Panc1 (cell line): Measurements from ENCODE around the gene MYPN. TPM values are rescaled to one million over a fixed set of nuclear protein-coding genes. Genes with fewer than 3 reads are reported as not detected.

Source experiments
- ATAC-seq: fragments of 200-7000 bp; cut with Tn5 transposase; 2 replicates; pipeline ENCODE4 v1.9.1; 2020; ENCODE audit warnings: mild to moderate bottlenecking, moderate library complexity
- BruUV-seq: library from RNA; stranded (reverse); fragments of 400-500 nt; replicated peaks from 2 replicates; lab custom pipeline; 2021; lab: Mats Ljungman, UMichigan
- CTCF ChIA-PET: fragments of 300-600 bp; sonication (Branson Sonifier 250); formaldehyde crosslinking; loops from one replicate; lab custom pipeline; 2022; ENCODE audit warnings: antibody characterized with exemption; lab: Charles Lee
- POLR2A ChIA-PET: fragments of 300-600 bp; sonication (Branson Sonifier 250); formaldehyde crosslinking; loops from one replicate; lab custom pipeline; 2022; ENCODE audit warnings: antibody characterized with exemption; lab: Charles Lee
- DNase-seq: peaks from one replicate; pipeline ENCODE4 v3.0.0-alpha.2; 2010; ENCODE audit warnings: low read depth, low spot score
- H3K27ac ChIP-seq: 2 replicates; pipeline ENCODE4 v1.5.1; 2011; ENCODE audit warnings: mild to moderate bottlenecking, low read length, inconsistent platforms
- H3K27me3 ChIP-seq: fragments of 200-500 bp; sonication (Bioruptor generic); 2 replicates; pipeline ENCODE4 v1.6.0; 2014; ENCODE audit warnings: low read length, inconsistent platforms; ENCODE audit not compliant: control insufficient read depth, insufficient read depth
- H3K36me3 ChIP-seq: fragments of 200-500 bp; sonication (Bioruptor generic); 2 replicates; pipeline ENCODE4 v1.5.1; 2014; ENCODE audit warnings: inconsistent platforms, mild to moderate bottlenecking, low read length, moderate library complexity; ENCODE audit not compliant: control insufficient read depth, insufficient read depth
- H3K4me1 ChIP-seq: 2 replicates; pipeline ENCODE4 v1.5.1; 2011; ENCODE audit warnings: inconsistent platforms, mild to moderate bottlenecking, low read length, moderate library complexity; ENCODE audit not compliant: control insufficient read depth, insufficient read depth
- H3K4me3 ChIP-seq, 2 experiments: 2 replicates each; pipeline ENCODE4 v1.5.1; 2011 to 2012; ENCODE audit warnings: low read depth in 2 of 2, low read length in 2 of 2, mild to moderate bottlenecking in 2 of 2, inconsistent platforms in 1 of 2, moderate library complexity in 1 of 2
- H3K9me3 ChIP-seq: fragments of 200-500 bp; sonication (Bioruptor generic); 2 replicates; pipeline ENCODE4 v1.5.1; 2014; ENCODE audit warnings: low read depth, mild to moderate bottlenecking, inconsistent platforms, low read length, moderate library complexity; ENCODE audit not compliant: control insufficient read depth, insufficient read depth
- POLR2AphosphoS5 ChIP-seq: IDR thresholded peaks from 2 replicates; pipeline ENCODE4 v1.6.1; 2012; ENCODE audit warnings: mild to moderate bottlenecking, low read depth, low read length, moderate library complexity
- SIN3A ChIP-seq: IDR thresholded peaks from 2 replicates; pipeline ENCODE4 v1.6.1; 2012; ENCODE audit warnings: low read depth, mild to moderate bottlenecking, low read length, moderate library complexity, borderline replicate concordance; ENCODE audit not compliant: insufficient read depth
- TCF7L2 ChIP-seq: IDR thresholded peaks from 2 replicates; pipeline ENCODE4 v1.6.1; 2011; ENCODE audit warnings: mild to moderate bottlenecking, low read depth, low read length, inconsistent platforms
- in situ Hi-C: cut with HindIII; loops from 2 replicates; pipeline ENCODE4 v1.10.0; 2016; ENCODE audit warnings: low sequenced_read_pairs, low pct_unique_long_range_greater_than_20kb
- intact Hi-C: fragments of 100-400 bp; cut with micrococcal nuclease; formaldehyde crosslinking; loops from one replicate; pipeline ENCODE4 v1.10.0; 2022; ENCODE audit not compliant: unreplicated experiment
- total RNA-seq: library from RNA; stranded (reverse); gene quantifications from one replicate; pipeline ENCODE4 v1.2.1, GENCODE V29; 2021; ENCODE audit not compliant: unreplicated experiment
- TF ChIP-seq, protein P1 (sequence below), 2 experiments: IDR thresholded peaks; 2 replicates each; pipeline ENCODE4 v1.6.1; 2011 to 2012; ENCODE audit warnings: low read depth in 2 of 2, control low read depth in 1 of 2, low read length in 1 of 2, mild to moderate bottlenecking in 1 of 2, moderate library complexity in 1 of 2; ENCODE audit not compliant: insufficient read depth in 1 of 2
- TF ChIP-seq, protein P2 (sequence below): fragments of 450-650 bp; IDR thresholded peaks from 2 replicates; pipeline ENCODE4 v1.5.1; 2017; ENCODE audit warnings: mild to moderate bottlenecking

The MYPN gene
- total RNA-seq, 1 experiment from 2014 or later = 39.1 TPM

DNA sequence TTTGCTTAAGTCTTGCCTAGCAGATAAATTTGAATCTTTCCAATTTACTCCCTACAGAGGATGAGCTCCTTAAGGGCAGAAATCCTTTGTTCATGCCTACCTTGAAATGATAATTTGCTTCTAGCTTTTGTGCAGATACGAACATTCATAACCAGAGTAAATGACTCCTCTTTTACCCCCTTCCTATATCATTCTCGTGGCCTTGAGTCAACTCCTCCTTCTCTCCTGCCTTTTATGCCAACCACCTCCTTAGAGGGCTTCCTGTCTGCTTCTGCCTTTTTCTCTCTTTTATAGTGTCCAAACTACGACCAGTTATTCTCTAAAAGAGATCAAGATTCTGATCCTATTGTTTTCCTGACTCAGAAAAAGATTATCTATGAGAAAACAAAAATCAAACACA lies 36.4 kb downstream of the MYPN start:
- Histone ChIP-seq H3K27ac (peak overlapping the region; percentile 99), H3K36me3 (peaks cover 9% of the 10 kb centered on the region; the same call in 1 of the 2 replicates), H3K4me1 (peaks cover 34% of the 10 kb centered on the region), H3K9me3 (no peaks in the 10 kb centered on the region), H3K4me3 (no peak overlapping the region), H3K27me3 (no peaks in the 10 kb centered on the region)
- ChIA-PET CTCF (interaction anchor here (0.8 kb wide), 1 partner anchor 13 kb away, joined by 4 read pairs; no protein-coding TSS in a partner anchor), POLR2A (interaction anchor here (0.5 kb wide), 1 partner anchor 260 kb away, joined by 16 read pairs; no protein-coding TSS in a partner anchor)
- intact Hi-C loops (no loop called here), in situ Hi-C loops (no loop called here)
- DNase-seq (no peak), ATAC-seq (no peak)
- TF ChIP-seq, protein P1, sequence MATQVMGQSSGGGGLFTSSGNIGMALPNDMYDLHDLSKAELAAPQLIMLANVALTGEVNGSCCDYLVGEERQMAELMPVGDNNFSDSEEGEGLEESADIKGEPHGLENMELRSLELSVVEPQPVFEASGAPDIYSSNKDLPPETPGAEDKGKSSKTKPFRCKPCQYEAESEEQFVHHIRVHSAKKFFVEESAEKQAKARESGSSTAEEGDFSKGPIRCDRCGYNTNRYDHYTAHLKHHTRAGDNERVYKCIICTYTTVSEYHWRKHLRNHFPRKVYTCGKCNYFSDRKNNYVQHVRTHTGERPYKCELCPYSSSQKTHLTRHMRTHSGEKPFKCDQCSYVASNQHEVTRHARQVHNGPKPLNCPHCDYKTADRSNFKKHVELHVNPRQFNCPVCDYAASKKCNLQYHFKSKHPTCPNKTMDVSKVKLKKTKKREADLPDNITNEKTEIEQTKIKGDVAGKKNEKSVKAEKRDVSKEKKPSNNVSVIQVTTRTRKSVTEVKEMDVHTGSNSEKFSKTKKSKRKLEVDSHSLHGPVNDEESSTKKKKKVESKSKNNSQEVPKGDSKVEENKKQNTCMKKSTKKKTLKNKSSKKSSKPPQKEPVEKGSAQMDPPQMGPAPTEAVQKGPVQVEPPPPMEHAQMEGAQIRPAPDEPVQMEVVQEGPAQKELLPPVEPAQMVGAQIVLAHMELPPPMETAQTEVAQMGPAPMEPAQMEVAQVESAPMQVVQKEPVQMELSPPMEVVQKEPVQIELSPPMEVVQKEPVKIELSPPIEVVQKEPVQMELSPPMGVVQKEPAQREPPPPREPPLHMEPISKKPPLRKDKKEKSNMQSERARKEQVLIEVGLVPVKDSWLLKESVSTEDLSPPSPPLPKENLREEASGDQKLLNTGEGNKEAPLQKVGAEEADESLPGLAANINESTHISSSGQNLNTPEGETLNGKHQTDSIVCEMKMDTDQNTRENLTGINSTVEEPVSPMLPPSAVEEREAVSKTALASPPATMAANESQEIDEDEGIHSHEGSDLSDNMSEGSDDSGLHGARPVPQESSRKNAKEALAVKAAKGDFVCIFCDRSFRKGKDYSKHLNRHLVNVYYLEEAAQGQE (IDR thresholded peaks at IDR 0.05; ENCODE audit: insufficient read depth in 1 of 2, low read depth in 2 of 2, low read length in 1 of 2) = no peak
- TF ChIP-seq POLR2AphosphoS5 = no peak
- TF ChIP-seq, protein P2, sequence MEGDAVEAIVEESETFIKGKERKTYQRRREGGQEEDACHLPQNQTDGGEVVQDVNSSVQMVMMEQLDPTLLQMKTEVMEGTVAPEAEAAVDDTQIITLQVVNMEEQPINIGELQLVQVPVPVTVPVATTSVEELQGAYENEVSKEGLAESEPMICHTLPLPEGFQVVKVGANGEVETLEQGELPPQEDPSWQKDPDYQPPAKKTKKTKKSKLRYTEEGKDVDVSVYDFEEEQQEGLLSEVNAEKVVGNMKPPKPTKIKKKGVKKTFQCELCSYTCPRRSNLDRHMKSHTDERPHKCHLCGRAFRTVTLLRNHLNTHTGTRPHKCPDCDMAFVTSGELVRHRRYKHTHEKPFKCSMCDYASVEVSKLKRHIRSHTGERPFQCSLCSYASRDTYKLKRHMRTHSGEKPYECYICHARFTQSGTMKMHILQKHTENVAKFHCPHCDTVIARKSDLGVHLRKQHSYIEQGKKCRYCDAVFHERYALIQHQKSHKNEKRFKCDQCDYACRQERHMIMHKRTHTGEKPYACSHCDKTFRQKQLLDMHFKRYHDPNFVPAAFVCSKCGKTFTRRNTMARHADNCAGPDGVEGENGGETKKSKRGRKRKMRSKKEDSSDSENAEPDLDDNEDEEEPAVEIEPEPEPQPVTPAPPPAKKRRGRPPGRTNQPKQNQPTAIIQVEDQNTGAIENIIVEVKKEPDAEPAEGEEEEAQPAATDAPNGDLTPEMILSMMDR = no peak
- TF ChIP-seq TCF7L2 = no peak
- TF ChIP-seq SIN3A = no peak
- no TSS peak for BruUV-seq

DNA sequence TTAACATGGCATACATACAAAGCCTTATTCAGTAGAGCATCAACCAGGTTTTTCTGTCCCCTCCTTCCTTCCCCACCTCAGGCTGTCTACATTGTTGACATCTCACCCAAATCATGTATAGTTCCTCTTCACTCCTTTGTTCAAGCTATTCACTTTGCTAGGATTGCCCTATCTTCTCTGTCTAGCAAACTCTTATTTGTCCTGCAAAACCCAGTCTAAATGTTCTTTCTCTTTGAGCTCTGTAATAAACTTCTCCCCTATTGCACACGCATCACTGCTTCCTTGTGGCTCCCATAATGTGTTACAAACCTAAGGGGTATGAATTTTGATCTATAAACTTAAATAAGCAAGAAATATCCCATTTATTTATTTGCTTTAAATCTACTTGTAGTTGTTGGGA lies 36.8 kb downstream of the MYPN start:
- peaks cover 9% of the 10 kb centered on the region; the same call in 1 of the 2 replicates for H3K36me3 ChIP-seq
- POLR2A ChIA-PET = interaction anchor here (0.5 kb wide), 1 partner anchor 260 kb away, joined by 16 read pairs; no protein-coding TSS in a partner anchor
- H3K27ac ChIP-seq = peak overlapping the region; percentile 99
- no peak overlapping the region for H3K4me3 ChIP-seq
- no TSS peak for BruUV-seq
- intact Hi-C loops (no loop called here), in situ Hi-C loops (no loop called here)
- ATAC-seq = no peak
- H3K27me3 ChIP-seq = no peaks in the 10 kb centered on the region
- no peak for DNase-seq
- TF ChIP-seq, protein P1 (IDR thresholded peaks at IDR 0.05; ENCODE audit: insufficient read depth in 1 of 2, low read depth in 2 of 2, low read length in 1 of 2) = no peak
- TF ChIP-seq SIN3A = no peak
- TF ChIP-seq, protein P2 = no peak
- CTCF ChIA-PET = interaction anchor here (0.8 kb wide), 1 partner anchor 12 kb away, joined by 4 read pairs; no protein-coding TSS in a partner anchor
- no peaks in the 10 kb centered on the region; the same call in 1 of the 2 replicates for H3K9me3 ChIP-seq
- peaks cover 36% of the 10 kb centered on the region for H3K4me1 ChIP-seq
